ENCODE results near the gene AP5S1.
A peak's percentile ranks its signal among the peaks of the same experiment; 100 is the strongest.

DNA sequence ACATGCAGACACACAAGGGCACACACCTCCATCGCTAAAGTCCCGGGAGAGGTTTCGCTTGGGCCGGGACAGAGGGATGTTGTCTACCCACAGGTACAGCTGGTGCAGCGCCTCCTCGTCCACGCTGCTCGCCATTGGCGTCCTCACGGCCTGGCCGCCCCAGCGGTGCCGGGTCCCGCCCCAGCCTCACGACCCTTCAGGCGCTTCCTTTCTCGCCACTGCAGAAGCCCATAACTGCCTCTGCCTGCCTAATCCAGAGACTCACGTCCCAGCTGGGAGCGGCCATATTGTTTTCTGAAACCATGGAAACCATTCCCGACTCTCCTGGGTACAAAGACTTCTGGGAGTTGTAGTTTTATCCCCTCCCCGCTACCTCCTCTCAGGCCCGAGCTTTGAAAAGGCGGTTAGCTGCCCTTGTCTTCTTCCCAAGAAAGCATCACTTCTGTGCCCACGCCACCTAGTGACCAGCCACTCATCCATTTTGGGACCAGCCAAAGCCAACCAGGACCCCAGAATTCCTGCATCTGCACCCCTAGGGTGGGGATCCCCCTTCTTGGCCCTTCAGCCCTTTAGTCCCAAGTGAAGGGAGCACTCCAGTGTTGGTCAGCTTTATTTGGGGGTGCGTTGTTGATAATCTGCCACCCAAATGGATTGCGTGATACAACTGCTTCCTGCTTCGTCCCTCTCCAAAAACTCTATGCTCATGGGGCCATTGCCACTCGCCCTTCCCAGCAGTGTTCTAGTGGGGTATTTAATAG, 39.0 kb upstream of the AP5S1 start, which contains the start of gene SPEF1:
- TF ChIP-seq, protein P1, sequence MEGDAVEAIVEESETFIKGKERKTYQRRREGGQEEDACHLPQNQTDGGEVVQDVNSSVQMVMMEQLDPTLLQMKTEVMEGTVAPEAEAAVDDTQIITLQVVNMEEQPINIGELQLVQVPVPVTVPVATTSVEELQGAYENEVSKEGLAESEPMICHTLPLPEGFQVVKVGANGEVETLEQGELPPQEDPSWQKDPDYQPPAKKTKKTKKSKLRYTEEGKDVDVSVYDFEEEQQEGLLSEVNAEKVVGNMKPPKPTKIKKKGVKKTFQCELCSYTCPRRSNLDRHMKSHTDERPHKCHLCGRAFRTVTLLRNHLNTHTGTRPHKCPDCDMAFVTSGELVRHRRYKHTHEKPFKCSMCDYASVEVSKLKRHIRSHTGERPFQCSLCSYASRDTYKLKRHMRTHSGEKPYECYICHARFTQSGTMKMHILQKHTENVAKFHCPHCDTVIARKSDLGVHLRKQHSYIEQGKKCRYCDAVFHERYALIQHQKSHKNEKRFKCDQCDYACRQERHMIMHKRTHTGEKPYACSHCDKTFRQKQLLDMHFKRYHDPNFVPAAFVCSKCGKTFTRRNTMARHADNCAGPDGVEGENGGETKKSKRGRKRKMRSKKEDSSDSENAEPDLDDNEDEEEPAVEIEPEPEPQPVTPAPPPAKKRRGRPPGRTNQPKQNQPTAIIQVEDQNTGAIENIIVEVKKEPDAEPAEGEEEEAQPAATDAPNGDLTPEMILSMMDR (conservative IDR thresholded peaks at IDR 0.05 in 1 of 2, IDR thresholded peaks at IDR 0.05 in 1 of 2; ENCODE audit: low read depth in 1 of 2, low read length in 2 of 2) = peak; percentile 36 to 50
- no peak for TF ChIP-seq EZH2 (IDR thresholded peaks at IDR 0.05; ENCODE audit: low read length, missing control alignments)

Data from fibroblast of lung (primary cell).